Urothelium cell line (cell line): ENCODE results near the gene ZG16B.

Source experiments
- DNase-seq: peaks from one replicate; pipeline ENCODE4 v3.0.0; 2011; ENCODE audit warnings: low spot score, mixed read lengths
- FAIRE-seq: peaks from 2 replicates; lab custom pipeline; 2011; peaks lifted over from hg19 to GRCh38; lab: Jason Lieb, UNC

The ZG16B gene, protein sequence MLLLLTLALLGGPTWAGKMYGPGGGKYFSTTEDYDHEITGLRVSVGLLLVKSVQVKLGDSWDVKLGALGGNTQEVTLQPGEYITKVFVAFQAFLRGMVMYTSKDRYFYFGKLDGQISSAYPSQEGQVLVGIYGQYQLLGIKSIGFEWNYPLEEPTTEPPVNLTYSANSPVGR

DNA sequence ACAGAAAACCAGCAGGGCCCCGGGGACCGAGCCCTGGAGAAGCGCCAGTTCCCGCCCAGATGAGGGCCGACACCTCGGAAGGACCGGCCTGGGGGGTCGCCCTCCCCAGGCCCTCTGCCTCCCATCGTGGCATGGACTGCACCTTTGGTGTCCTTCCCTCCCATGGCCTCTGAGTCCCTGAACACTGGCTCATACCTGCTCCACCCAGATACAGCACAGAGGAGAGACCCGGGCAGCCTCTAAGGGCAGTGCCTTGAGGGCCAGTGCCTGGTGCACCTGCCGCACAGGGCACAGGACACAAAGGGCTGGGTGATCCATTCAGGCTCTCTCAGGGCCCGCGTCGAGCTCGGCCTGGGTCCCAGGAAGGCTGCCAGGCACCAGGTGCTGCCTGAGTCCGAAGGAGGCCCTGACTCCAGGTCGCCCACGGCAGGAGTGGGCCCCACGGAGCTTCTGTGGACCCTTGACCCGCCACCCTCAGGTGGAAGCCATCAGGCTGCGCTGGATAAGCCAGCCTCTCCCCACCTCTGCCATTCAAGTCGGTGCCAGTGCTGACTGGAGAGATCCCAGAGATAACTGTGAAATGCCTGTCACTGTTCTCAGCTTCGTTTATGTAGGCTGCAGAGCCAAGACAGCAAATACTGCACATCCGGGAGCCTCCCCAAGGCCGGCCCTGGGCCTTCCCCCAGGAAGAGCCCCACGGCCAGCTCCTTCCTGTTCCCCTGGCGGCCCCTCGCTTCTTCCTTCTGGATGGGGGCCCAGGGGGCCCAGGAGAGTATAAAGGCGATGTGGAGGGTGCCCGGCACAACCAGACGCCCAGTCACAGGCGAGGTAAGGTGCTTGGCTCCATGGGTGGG is at the start of gene ZG16B:
ZG16B (plus strand) TSS at position 803 of the 854 bp plus-strand sequence. CDS start 139 bp downstream, outside the sequence.
- no peak for DNase-seq
- no peak for FAIRE-seq

DNA sequence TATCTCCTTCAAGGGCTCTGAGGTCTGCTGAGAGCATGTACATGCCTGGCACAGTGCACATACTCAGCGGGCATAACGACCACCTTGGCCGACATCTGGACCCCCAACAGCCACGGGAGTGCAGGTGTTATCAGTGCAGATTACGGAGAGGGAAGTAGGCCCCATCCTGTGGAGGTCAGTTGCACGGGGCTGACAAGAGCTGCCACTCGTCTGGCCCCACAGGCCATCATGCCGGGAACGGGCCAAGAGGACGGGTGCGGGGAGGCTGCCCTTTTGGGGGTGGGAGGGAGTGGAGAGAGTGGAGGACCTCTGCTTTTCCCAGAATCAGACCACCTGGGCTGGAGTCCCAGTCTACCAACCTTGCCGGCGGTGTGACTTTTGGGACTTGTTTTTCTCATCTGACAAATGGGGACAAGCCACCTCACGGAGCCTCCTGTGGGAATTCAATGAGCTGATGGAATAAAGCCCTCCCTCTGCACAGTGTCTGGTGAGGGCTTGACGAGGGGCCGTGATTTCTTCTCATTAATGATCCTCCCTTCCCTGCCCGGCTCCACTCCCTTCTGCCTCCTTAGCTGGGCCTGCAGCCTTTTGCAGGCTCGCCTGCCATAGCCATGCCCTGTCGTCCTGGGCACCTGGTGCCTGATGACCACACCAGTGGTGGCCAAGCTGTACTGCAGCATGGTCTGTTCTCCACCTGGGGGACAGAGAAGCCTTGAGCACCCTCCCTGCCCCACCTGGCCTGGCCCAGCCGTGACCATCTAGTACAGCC is 47.3 kb upstream of the ZG16B start:
- DNase-seq (no peak), FAIRE-seq (peak; percentile 42)

DNA sequence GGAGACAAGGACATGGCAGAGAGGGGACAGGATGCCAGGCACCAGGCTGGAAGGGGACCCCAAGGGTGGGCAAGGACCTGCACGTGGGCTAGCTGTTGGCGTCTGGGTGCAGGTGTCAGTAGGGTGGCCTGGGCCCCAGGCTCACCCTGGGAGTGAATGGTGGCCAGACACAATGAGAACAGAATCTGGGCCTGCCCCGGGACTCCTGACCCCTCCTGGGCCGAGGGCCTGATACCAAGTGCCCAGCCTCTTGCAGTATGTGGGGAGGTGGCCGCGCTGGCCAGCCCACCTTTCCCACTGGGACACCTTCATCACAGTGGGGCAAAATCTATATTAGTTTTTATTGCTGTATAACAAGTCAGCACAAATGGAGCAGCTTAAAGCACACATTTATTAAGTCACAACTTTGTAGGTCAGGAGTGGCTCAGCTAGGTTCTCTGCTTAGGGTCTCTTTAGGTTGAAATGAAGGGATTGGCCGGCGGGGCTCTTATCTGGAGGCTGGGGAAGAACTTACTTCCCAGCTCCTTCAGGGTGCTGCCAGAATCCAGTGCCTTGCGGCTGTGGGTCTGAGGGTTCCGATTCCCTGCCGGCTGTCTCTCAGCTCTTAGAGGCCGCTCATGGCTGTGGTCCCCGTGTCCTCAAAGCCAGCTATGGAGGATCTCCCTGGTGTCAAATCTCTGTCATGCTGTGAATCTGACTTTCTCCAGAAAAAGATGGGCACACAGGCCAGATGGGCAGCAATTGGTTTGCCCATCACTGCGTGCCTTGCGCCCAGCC is 46.3 kb upstream of the ZG16B start:
- no peak for DNase-seq
- no peak for FAIRE-seq

DNA sequence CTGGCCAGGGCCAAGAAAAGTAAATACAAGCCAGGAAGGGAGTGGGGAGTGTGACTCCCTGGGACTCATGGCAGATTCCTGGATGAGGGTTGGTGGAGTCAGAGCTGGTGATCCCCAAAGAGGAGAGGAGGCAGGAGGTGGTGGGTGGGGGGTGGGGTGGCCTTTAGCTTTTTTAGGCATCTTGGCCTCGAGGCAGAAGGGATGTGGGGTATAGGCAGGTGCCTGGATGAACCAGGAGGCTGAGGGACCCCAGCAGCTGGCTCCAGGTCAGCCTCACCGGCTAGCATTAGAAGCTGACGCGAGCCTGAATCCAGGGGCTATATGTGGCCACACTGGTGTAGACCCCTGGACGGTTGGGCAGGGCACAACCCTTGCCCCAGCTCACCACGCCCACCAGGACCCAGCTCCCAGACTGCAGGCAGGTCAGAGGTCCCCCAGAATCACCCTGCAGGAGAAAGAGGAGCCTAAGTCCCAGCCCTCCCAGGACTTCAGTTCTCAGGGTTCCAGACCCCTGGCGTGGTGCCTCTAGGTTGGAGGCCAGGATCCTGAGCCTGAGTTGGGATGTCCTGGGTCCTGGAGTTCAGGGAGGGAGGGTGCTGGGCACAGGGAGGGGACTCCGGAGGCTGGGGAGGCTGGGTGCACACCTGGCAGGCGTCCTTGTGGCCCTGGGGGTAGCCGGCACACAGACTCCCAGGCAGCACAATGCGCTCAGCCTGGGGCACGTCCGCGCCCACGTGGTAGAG is 45.6 kb upstream of the ZG16B start:
- DNase-seq = no peak
- FAIRE-seq = peak; percentile 20

DNA sequence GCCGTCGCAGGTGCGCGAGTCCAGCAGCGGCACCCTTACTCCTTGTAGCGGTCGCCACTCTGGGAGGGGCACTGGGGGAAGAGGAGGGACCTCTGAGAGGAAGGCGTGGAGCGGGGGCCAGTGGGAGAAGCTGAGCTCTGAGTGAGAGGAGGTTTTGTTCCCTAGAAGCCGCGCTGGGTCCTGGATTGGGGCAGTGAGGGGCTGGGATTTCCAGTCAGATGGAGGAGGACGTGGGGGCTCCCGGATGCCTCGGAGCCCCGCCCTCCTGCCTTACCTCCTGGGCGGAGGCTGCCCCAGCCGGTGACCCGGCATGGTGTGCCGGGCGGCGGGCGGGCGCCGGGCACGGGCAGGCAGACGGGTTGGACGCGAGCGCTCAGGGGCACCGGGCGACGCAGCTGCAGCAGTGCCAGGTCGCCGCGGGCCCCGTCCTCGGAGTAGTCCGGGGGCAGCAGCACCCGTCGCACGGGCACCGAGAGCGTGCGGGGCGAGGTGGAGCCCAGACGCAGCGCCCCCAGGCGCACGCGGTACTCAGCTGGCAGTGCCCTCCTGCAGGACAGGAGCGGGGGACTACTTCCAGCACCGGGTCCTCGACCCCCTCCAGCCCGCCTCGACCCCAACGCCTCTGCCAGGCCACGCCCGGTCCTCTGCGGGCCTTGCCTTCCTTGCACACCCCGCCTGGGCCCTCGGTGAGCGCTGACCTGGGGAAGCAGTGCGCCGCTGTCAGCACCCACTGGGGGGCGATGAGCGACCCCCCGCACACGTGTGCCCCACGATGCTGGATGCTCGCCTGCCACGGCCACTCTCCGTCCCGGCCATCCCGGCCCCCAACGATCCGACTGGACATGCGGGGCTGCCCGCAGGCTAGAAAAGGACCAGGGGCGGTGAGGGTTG is 44.8 kb upstream of the ZG16B start:
- no peak for FAIRE-seq
- DNase-seq = no peak

DNA sequence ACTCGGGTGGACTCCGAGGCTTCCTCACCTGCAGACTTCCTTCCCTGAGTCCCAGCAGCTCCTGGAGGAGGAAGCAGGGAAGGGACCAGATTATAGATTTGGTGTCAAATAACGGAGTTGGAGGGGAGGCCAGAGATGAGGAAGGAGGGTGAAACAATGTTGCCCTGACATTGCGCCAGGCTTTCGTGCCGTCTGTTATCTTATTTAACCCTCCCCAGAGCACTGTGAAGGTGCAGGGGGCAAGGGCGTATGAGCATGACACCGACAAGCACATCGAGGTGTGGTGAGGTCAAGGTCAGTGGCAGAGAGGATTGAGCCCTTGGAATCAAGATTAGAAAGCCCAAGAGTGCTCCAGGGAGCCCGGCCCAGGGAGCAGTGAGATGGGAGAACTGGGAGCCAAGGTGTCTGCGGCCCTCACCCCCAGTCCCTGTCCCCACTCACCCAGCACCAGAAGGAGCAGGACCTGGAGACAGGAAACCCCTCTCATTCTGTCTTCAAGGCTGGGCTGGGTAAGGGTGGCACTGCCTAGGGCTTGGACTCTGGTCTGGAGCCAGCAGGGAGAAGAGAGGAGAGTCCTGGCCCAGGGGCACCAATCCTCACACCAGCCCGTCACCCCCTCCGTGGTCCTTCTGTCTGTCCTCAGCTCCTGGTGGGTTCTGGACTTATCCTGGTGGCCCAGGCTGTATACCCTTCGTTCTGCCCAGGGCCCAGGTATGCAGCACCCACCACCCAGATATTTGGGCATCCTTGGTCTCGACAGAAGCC is 43.9 kb upstream of the ZG16B start:
- DNase-seq (no peak), FAIRE-seq (peak; percentile 62)

DNA sequence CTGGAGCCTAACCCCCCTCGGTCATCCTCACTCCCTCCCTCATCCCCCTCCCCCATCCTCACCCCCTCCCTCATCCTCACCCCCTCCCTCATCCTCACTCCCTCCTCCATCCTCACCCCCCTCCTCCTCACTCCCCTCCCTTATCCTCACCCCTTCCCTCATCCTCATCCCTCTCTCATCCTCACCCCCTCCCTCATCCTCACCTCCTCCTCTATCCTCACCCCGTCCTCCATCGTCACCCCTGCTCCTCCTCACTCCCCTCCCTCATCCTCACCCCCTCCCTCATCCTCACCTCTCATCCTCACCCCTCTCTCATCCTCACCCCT is 43.3 kb upstream of the ZG16B start:
- no peak for FAIRE-seq
- no peak for DNase-seq

DNA sequence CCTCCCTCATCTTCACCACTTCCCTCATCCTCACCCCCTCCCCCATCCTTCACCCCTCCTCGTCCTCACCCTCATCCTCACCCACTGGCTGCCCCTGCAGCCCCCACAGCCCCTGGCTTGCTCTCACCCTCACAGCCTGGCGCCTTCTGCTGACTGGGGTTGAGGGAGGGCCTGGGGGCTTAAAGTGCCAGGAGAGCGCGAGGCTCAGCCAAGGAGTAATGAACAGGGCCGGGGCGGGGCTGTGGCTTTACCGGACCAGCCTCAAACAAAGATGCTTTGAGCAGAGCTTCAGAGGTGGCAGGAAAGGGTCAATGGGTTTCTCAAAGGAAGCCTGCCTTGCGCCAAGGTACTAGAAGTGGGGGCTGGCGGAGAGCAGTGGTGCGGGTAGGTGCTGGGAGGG is 42.7 kb upstream of the ZG16B start, which contains the start of gene PRSS33:
PRSS33 (minus strand) TSS at position 155 of the 400 bp plus-strand sequence. CDS start 1,013 bp downstream, outside the sequence.
- DNase-seq = no peak
- FAIRE-seq = peak; percentile 89

DNA sequence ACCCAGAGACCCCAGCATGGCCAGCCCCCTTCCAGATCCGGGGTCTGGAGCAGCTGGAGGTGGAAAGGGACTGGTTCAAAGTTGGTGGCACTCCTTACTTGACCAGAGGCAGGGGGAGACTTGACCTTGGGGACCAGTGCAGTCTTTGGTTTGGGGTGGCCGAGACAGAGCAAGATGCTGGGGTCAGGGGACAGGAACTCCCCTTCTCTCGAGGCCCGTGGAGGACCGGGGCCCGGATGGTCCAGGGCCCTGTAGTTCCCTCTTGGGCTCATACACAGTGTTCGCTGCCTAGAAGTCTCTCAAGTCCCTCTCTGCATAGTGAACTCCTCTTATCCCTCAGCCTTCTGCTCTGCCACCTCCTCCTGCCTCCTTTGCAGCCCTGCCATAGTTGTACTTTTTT is 42.1 kb upstream of the ZG16B start:
- DNase-seq = no peak
- no peak for FAIRE-seq

DNA sequence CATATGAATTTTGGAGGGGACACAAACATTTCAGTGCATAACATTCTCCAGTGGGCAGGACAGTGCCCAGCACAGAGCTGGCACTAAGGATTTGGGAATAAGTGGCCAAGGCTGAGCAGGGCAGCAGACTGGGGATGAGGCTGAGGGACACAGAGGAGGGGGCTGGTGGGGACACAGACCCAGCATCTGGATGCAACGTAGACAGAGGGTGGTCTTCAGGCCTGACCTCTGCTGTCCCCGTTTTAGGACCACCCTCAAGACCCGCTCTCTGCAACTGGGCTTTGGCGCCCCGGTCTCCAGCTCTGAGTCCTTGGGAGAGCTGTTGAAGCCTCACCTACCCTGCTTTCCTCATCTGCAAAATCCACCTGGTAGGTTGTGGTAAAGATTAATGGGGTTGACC is 39.5 kb upstream of the ZG16B start:
- DNase-seq (no peak), FAIRE-seq (no peak)

DNA sequence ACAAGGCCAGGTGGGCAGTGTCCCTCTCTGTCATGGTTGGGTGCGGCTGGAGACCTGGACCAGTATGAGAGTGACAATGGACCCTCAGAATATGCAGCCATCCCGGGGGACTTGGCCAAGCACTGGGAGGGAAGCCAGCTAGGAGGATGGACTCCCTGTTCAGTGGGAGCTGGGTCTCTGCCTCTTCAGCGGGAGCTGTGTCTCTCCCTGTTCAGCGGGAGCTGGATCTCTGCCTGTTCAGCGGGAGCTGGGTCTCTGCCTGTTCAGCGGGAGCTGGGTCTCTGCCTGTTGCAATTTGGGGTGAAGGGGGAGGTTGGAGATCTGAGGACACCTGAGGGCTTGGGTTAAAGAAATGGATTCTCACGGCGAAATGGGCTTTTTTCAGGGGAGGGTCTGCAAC is 38.9 kb upstream of the ZG16B start:
- no peak for DNase-seq
- no peak for FAIRE-seq

DNA sequence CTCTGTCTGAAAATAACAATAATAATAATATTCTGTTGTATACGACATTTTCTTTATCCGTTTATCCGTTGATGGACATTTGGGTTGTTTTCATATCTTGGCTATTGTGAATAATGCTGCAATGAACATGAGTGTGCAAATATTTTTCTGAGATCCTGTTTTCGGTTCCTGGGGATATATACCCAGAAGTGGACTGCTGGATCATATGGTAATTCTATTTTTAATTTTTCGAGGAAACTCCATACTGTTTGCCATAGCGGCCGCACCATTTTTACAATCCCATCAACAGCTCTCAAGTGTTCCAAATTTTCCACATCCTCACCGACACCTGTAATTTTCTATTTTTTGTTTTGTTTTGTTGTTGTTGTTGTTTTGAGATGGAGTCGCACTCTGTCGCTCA is 37.2 kb upstream of the ZG16B start:
- no peak for DNase-seq

DNA sequence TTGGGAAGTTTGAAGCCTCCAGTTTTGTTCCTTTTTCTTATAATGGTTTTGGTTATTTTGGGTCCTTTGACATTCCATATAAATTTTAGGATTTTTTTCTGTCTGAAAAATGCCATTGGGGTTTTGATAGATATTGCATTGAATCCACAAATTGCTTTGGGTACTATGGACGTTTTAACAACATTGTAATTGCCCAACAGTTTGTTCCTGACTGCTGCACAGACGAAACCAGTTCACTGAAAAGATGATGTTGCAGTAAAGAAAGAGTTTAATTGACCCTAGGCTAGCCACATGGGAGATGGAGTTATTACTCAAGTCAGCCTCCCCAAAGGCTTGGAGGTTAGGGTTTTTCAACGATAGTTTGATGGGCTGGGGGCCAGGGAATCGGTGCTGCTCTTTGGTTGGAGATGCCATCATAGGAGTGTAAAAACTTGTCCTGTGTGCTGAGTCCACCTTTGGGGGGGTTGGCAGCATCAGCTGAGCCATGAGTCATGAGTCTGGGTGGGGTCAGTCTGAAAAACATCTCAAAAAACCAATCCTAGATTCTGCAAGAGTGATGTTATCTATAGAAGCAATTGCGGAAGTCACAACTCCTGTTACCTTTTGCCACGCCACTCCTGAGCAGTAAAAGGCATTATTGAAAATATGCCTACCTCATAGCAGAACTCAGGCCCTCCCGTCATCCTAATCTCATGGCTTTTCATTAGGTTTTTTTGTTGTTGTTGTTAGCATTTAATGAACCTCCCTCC is 34.5 kb upstream of the ZG16B start:
- no peak for FAIRE-seq
- no peak for DNase-seq

More for the DNA sequence above, 37.2 kb upstream of the ZG16B start:
- FAIRE-seq = no peak

DNA sequence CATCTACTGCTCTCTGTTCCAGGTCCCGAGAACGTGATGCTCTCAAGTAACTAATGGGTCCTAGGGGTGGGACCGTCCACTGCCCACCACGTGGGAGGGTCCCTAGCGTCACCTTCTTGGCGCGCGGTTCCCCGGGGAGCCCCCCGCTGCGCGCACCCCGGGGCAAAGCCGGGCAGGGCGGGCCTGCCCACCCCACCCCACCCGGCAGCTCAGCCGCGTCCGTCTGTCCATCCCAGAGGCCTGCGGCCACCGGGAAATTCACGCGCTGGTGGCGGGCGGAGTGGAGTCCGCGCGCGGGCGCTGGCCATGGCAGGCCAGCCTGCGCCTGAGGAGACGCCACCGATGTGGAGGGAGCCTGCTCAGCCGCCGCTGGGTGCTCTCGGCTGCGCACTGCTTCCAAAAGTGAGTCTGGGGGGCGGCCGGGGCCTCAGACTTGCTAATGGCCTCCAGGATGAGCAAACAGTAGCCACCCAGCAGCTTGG is 31.3 kb upstream of the ZG16B start:
- DNase-seq = no peak
- FAIRE-seq = no peak

DNA sequence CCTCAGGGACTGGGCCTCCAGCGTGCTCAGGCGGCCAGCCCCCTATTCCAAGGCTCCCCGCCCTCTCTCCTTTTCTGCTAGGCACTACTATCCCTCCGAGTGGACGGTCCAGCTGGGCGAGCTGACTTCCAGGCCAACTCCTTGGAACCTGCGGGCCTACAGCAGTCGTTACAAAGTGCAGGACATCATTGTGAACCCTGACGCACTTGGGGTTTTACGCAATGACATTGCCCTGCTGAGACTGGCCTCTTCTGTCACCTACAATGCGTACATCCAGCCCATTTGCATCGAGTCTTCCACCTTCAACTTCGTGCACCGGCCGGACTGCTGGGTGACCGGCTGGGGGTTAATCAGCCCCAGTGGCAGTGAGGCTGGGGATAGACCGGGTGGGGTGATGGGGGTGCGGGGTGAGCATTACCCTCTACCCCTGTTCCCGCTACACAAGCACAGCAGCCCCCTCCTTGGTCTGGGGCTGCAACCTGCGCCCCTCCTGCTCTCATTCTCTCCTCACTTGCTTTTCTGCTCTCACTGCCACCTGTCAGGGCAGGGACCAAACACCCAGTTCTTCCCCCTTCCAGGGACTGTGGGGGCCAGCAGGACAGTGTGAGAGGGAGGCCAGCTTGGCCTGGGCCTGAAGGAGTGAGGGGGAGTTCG is 30.8 kb upstream of the ZG16B start:
- DNase-seq (no peak), FAIRE-seq (no peak)

DNA sequence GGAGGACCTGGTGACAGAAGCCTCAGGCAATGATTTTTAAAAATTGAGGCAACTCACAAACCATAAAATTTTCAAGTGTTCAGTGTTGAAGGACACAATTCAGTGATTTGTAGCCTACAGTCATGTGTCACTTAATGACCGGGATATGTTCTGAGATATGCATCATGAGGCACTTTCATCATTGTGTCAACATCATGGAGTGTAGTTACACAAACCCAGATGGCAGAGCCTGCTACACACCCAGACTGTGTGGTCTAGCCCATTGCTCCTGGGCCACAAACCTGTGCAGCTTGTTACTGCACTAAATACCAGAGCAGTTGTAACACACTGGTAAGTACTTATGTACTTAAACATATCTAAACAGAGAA is 30.3 kb upstream of the ZG16B start:
- DNase-seq (no peak), FAIRE-seq (no peak)

DNA sequence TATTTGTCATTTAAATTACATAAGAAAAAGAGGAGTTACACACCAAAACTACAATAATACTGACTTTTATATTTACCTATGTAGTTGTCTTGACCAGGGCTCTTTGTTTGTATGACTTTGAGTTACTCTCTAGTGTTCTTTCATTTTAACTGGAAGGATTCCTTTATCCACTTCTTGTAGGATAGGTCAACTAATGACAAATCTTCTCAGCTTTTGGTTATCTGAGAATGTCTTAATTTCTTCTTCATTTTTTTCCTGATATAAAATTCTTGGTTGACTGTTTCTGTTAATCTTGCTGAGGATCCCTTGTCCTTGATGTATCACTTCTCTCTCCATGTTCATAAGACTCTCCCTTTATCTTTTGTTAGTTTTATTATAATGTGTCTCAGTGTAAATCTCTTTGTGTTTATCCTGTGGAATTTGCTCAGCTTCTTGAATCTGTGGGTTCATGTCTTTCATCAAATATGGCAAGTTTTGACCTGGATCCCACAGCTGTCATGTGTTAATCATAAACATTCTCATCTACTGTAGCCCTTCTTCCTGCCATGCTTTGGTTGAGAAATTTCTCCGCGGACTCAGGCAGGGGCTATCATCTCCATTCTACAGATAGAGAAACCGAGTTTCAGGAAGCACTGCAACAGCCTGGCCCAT is 26.4 kb upstream of the ZG16B start:
- DNase-seq (no peak), FAIRE-seq (no peak)
